HepG2 (cell line): ENCODE results near the gene WDR45B. TPM values are rescaled to one million over a fixed set of nuclear protein-coding genes. Genes with fewer than 3 reads are reported as not detected.

Source experiments
- CAMTA2 ChIP-seq: sonication (generic); formaldehyde crosslinking; IDR thresholded peaks from 2 replicates; pipeline ENCODE4 v1.4.0; 2020; ENCODE audit warnings: mild to moderate bottlenecking, missing genetic modification reagents, borderline replicate concordance
- ERF ChIP-seq: IDR thresholded peaks from 2 replicates; pipeline ENCODE4 v1.6.1; 2018; ENCODE audit warnings: missing biosample characterization, missing genetic modification reagents
- GPN1 ChIP-seq: sonication (generic); formaldehyde crosslinking; IDR thresholded peaks from 2 replicates; pipeline ENCODE4 v1.5.1; 2020; ENCODE audit warnings: missing genetic modification reagents, borderline replicate concordance
- MXD4 ChIP-seq: IDR thresholded peaks from 2 replicates; pipeline ENCODE4 v1.6.1; 2016; ENCODE audit warnings: mild to moderate bottlenecking, missing biosample characterization, missing genetic modification reagents
- NBN ChIP-seq: fragments of 450-650 bp; conservative IDR thresholded peaks from 2 replicates; pipeline ENCODE4 v1.6.1; 2017
- POLR2G ChIP-seq: fragments of 200-400 bp; formaldehyde crosslinking; IDR thresholded peaks from 2 replicates; pipeline ENCODE4 v1.6.1; 2018; ENCODE audit warnings: mild to moderate bottlenecking, low read depth, low read length, moderate library complexity
- RARG ChIP-seq: sonication (generic); formaldehyde crosslinking; IDR thresholded peaks from 2 replicates; pipeline ENCODE4 v1.4.0; 2020; ENCODE audit warnings: low read depth, mild to moderate bottlenecking, missing genetic modification reagents
- YY1 ChIP-seq: IDR thresholded peaks from 2 replicates; pipeline ENCODE4 v1.6.1; 2011; ENCODE audit warnings: low read length, low read depth, moderate library complexity, mild to moderate bottlenecking; ENCODE audit not compliant: insufficient read depth, insufficient replicate concordance
- ZBTB7A ChIP-seq: sonication (generic); formaldehyde crosslinking; IDR thresholded peaks from 2 replicates; pipeline ENCODE4 v1.8.0; 2022; ENCODE audit warnings: mild to moderate bottlenecking, missing genetic modification reagents
- ZNF484 ChIP-seq: sonication (generic); formaldehyde crosslinking; IDR thresholded peaks from 2 replicates; pipeline ENCODE4 v1.5.1; 2020; ENCODE audit warnings: mild to moderate bottlenecking, low read depth, missing genetic modification reagents, borderline replicate concordance
- ZNF552 ChIP-seq: sonication (generic); formaldehyde crosslinking; IDR thresholded peaks from 2 replicates; pipeline ENCODE4 v1.9.0; 2022; ENCODE audit warnings: missing genetic modification reagents, mild to moderate bottlenecking, borderline replicate concordance
- ZNF772 ChIP-seq: sonication (generic); formaldehyde crosslinking; IDR thresholded peaks from 2 replicates; pipeline ENCODE4 v1.5.0; 2020; ENCODE audit warnings: mild to moderate bottlenecking, missing genetic modification reagents
- polyA plus RNA-seq, 8 experiments: library from polyadenylated mRNA; depleted of rRNA in 3 of 8; stranded (reverse) in 7 of 8; unstranded in 1 of 8; fragments of >200 nt; fragmentation: Illumina TruSeq in 4 of 8; extraction: Trizol in 4 of 8; gene quantifications; 2 replicates each; pipeline versions ENCODE4 v1.2.1 to v1.2.3, GENCODE V29; 2011 to 2016; ENCODE audit warnings: low read depth in 4 of 8, missing spikeins in 1 of 8, mixed read lengths in 1 of 8; ENCODE audit not compliant: insufficient read depth in 1 of 8
- total RNA-seq, 5 experiments: library from RNA; depleted of rRNA; stranded (reverse); fragments of >200 nt; fragmentation: Illumina TruSeq; extraction: Trizol; gene quantifications; 2 replicates each; pipeline ENCODE4 v1.2.3, GENCODE V29; 2016; ENCODE audit warnings: low read depth in 1 of 5
- TF ChIP-seq, protein P1 (sequence below): sonication (generic); formaldehyde crosslinking; IDR thresholded peaks from 2 replicates; pipeline ENCODE4 v1.4.0; 2020; ENCODE audit warnings: missing genetic modification reagents, mild to moderate bottlenecking, borderline replicate concordance
- TF ChIP-seq, protein P2 (sequence below): sonication (generic); formaldehyde crosslinking; IDR thresholded peaks from 2 replicates; pipeline ENCODE4 v1.9.0; 2021; ENCODE audit warnings: mild to moderate bottlenecking, missing genetic modification reagents
- TF ChIP-seq, protein P3 (sequence below): sonication (generic); formaldehyde crosslinking; IDR thresholded peaks from 2 replicates; pipeline ENCODE4 v1.8.1; 2023; ENCODE audit warnings: missing genetic modification reagents, mild to moderate bottlenecking, borderline replicate concordance
- TF ChIP-seq, protein P4 (sequence below): sonication (generic); formaldehyde crosslinking; IDR thresholded peaks from 2 replicates; pipeline ENCODE4 v1.4.0; 2020; ENCODE audit warnings: missing genetic modification reagents
- TF ChIP-seq, protein P5 (sequence below), 2 experiments: sonication (generic) in 1 of 2; formaldehyde crosslinking in 1 of 2; IDR thresholded peaks; 2 replicates each; pipeline versions ENCODE4 v1.4.0 to v1.6.1; 2018 to 2020; ENCODE audit warnings: missing genetic modification reagents in 2 of 2, borderline replicate concordance in 1 of 2, low read depth in 1 of 2, mild to moderate bottlenecking in 1 of 2, missing biosample characterization in 1 of 2

WDR45B gene
- total and polyA plus RNA-seq, 2 of the 13 experiments (the other 11 are each of a cell fraction or from before 2014, with no cell fraction given), result 86.2 to 155 TPM

DNA sequence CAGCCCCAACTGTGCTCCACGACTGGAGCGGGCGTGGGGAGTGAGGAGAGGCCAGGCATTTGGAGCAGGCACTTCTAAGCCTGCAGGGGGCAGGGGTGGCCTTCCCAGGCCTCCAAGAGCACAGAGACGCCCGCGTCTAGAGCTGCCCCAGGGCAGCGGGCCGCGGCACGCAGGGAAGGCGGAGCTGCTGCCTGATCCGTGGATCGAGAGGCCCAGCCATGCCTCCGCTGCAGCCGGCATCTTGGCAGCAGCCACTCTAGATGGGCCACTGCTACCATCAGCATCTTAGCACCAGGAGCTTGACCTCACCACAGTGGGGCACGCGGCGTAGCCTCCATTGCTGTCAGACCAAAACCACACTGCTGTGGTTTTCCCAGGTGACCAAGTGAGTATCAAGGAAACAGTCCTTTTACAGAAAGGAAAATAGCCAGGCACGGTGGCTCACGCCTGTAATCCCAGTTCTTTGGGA is 20.4 kb upstream of the WDR45B start (continued):
- TF ChIP-seq, protein P1, sequence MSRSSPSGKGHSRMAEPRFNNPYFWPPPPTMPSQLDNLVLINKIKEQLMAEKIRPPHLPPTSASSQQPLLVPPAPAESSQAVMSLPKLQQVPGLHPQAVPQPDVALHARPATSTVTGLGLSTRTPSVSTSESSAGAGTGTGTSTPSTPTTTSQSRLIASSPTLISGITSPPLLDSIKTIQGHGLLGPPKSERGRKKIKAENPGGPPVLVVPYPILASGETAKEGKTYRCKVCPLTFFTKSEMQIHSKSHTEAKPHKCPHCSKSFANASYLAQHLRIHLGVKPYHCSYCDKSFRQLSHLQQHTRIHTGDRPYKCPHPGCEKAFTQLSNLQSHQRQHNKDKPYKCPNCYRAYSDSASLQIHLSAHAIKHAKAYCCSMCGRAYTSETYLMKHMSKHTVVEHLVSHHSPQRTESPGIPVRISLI, result 0 out of 2 replicates have a peak, but pooled peaks have one; percentile 20
- TF ChIP-seq RARG (CRISPR knock-in tag), result no peak
- no peak for TF ChIP-seq ZNF772 (CRISPR knock-in tag)
- peak; percentile 57 for TF ChIP-seq POLR2G
- peak; percentile 82 for TF ChIP-seq YY1
- TF ChIP-seq ZNF552 (CRISPR knock-in tag), result no peak
- peak; percentile 88; the same call in 1 of the 2 replicates for TF ChIP-seq CAMTA2 (CRISPR knock-in tag)
- 0 out of 2 replicates have a peak, but pooled peaks have one; percentile 76 for TF ChIP-seq MXD4
- TF ChIP-seq ZBTB7A (CRISPR knock-in tag), result no peak
- peak; percentile 60; the same call in 1 of the 2 replicates for TF ChIP-seq ERF (CRISPR knock-in tag)
- TF ChIP-seq, protein P2, sequence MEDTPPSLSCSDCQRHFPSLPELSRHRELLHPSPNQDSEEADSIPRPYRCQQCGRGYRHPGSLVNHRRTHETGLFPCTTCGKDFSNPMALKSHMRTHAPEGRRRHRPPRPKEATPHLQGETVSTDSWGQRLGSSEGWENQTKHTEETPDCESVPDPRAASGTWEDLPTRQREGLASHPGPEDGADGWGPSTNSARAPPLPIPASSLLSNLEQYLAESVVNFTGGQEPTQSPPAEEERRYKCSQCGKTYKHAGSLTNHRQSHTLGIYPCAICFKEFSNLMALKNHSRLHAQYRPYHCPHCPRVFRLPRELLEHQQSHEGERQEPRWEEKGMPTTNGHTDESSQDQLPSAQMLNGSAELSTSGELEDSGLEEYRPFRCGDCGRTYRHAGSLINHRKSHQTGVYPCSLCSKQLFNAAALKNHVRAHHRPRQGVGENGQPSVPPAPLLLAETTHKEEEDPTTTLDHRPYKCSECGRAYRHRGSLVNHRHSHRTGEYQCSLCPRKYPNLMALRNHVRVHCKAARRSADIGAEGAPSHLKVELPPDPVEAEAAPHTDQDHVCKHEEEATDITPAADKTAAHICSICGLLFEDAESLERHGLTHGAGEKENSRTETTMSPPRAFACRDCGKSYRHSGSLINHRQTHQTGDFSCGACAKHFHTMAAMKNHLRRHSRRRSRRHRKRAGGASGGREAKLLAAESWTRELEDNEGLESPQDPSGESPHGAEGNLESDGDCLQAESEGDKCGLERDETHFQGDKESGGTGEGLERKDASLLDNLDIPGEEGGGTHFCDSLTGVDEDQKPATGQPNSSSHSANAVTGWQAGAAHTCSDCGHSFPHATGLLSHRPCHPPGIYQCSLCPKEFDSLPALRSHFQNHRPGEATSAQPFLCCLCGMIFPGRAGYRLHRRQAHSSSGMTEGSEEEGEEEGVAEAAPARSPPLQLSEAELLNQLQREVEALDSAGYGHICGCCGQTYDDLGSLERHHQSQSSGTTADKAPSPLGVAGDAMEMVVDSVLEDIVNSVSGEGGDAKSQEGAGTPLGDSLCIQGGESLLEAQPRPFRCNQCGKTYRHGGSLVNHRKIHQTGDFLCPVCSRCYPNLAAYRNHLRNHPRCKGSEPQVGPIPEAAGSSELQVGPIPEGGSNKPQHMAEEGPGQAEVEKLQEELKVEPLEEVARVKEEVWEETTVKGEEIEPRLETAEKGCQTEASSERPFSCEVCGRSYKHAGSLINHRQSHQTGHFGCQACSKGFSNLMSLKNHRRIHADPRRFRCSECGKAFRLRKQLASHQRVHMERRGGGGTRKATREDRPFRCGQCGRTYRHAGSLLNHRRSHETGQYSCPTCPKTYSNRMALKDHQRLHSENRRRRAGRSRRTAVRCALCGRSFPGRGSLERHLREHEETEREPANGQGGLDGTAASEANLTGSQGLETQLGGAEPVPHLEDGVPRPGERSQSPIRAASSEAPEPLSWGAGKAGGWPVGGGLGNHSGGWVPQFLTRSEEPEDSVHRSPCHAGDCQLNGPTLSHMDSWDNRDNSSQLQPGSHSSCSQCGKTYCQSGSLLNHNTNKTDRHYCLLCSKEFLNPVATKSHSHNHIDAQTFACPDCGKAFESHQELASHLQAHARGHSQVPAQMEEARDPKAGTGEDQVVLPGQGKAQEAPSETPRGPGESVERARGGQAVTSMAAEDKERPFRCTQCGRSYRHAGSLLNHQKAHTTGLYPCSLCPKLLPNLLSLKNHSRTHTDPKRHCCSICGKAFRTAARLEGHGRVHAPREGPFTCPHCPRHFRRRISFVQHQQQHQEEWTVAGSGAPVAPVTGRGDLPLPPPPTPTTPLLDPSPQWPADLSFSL, result no peak
- TF ChIP-seq NBN, result no peak
- TF ChIP-seq, protein P3, sequence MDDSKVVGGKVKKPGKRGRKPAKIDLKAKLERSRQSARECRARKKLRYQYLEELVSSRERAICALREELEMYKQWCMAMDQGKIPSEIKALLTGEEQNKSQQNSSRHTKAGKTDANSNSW, result no peak
- TF ChIP-seq ZNF484 (CRISPR knock-in tag), result no peak
- no peak for TF ChIP-seq GPN1 (CRISPR knock-in tag)
- TF ChIP-seq, protein P4, sequence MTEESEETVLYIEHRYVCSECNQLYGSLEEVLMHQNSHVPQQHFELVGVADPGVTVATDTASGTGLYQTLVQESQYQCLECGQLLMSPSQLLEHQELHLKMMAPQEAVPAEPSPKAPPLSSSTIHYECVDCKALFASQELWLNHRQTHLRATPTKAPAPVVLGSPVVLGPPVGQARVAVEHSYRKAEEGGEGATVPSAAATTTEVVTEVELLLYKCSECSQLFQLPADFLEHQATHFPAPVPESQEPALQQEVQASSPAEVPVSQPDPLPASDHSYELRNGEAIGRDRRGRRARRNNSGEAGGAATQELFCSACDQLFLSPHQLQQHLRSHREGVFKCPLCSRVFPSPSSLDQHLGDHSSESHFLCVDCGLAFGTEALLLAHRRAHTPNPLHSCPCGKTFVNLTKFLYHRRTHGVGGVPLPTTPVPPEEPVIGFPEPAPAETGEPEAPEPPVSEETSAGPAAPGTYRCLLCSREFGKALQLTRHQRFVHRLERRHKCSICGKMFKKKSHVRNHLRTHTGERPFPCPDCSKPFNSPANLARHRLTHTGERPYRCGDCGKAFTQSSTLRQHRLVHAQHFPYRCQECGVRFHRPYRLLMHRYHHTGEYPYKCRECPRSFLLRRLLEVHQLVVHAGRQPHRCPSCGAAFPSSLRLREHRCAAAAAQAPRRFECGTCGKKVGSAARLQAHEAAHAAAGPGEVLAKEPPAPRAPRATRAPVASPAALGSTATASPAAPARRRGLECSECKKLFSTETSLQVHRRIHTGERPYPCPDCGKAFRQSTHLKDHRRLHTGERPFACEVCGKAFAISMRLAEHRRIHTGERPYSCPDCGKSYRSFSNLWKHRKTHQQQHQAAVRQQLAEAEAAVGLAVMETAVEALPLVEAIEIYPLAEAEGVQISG (CRISPR knock-in tag), result peak; percentile 99
- TF ChIP-seq, protein P5, sequence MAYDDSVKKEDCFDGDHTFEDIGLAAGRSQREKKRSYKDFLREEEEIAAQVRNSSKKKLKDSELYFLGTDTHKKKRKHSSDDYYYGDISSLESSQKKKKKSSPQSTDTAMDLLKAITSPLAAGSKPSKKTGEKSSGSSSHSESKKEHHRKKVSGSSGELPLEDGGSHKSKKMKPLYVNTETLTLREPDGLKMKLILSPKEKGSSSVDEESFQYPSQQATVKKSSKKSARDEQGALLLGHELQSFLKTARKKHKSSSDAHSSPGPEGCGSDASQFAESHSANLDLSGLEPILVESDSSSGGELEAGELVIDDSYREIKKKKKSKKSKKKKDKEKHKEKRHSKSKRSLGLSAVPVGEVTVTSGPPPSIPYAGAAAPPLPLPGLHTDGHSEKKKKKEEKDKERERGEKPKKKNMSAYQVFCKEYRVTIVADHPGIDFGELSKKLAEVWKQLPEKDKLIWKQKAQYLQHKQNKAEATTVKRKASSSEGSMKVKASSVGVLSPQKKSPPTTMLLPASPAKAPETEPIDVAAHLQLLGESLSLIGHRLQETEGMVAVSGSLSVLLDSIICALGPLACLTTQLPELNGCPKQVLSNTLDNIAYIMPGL (CRISPR knock-in tag; IDR thresholded peaks at IDR 0.05; ENCODE audit: borderline replicate concordance in 1 of 2, low read depth in 1 of 2), result peak; percentile 71 to 72; a peak in 3 of 4 replicates
